ENCODE data around the gene NOX1.

GRCh38 chrX:100871594-100872560 lies 2.3 kb downstream of the NOX1 start:
- no peak for TF ChIP-seq EZH2phosphoT487 (IDR thresholded peaks at IDR 0.05; ENCODE audit: borderline replicate concordance, low read depth)
- no peak for TF ChIP-seq CTCF (IDR thresholded peaks at IDR 0.05)
- TF ChIP-seq POLR2AphosphoS5 (IDR thresholded peaks at IDR 0.05; ENCODE audit: low read depth, low read length) = no peak
- TF ChIP-seq GATA2 (CRISPR knock-in tag; IDR thresholded peaks at IDR 0.05) = no peak
- no peak for TF ChIP-seq SMC3 (IDR thresholded peaks at IDR 0.05; ENCODE audit: low read depth, low read length)
- no peak for TF ChIP-seq REST (IDR thresholded peaks at IDR 0.05; ENCODE audit: low read depth, low read length)
- TF ChIP-seq TEAD4 (IDR thresholded peaks at IDR 0.05; ENCODE audit: borderline replicate concordance, insufficient read depth) = no peak
- TF ChIP-seq RAD21 (IDR thresholded peaks at IDR 0.05; ENCODE audit: low read length) = no peak
- TF ChIP-seq ZBTB33 (IDR thresholded peaks at IDR 0.05; ENCODE audit: borderline replicate concordance, low read depth) = no peak
- no peak for TF ChIP-seq USF2 (IDR thresholded peaks at IDR 0.05; ENCODE audit: borderline replicate concordance, low read depth, low read length)
- no peak for TF ChIP-seq FOXM1 (IDR thresholded peaks at IDR 0.05; ENCODE audit: low read depth)
- TF ChIP-seq EP300 (IDR thresholded peaks at IDR 0.05; ENCODE audit: borderline replicate concordance in 1 of 2, low read depth in 1 of 2, low read length in 1 of 2) = no peak
- TF ChIP-seq TAF1 (IDR thresholded peaks at IDR 0.05; ENCODE audit: borderline replicate concordance, low read depth, low read length) = no peak
- no peak for TF ChIP-seq GABPA (IDR thresholded peaks at IDR 0.05; ENCODE audit: low read depth)
